Spleen (tissue), 7 donors: ENCODE results near the gene CPED1.

Experiments
- CTCF ChIP-seq, 11 experiments: fragments of 200-600 bp in 7 of 11; fragments of 450-650 bp in 4 of 11; sonication (generic) in 4 of 11; IDR thresholded peaks in 8 of 11; conservative IDR thresholded peaks in 3 of 11; 1 replicate in 7 of 11; 2 replicates in 4 of 11; pipeline versions ENCODE4 v1.4.0 to v1.8.0; 2016 to 2021; ENCODE audit warnings: antibody characterized with exemption in 11 of 11, inconsistent platforms in 4 of 11, mild to moderate bottlenecking in 1 of 11
- POLR2A ChIP-seq, 3 donors: fragments of 450-650 bp; IDR thresholded peaks; one replicate each; pipeline ENCODE4 v1.5.1; 2017; ENCODE audit warnings: antibody characterized with exemption in 3 of 3, mild to moderate bottlenecking in 1 of 3
- POLR2AphosphoS5 ChIP-seq, 3 donors: sonication (generic); formaldehyde crosslinking; IDR thresholded peaks; one replicate each; pipeline ENCODE4 v1.5.1; 2017; ENCODE audit warnings: antibody characterized with exemption in 3 of 3
- donor health status: DM: no; HTN: no; CAD: no; lungs with moderate emphysema.
- donor health status: DM: no; HTN: no; CAD: no.
- donor health status: DM: no; HTN: no; CAD: no.

- TF ChIP-seq CTCF (IDR thresholded peaks at IDR 0.05 in 8 of 11, conservative IDR thresholded peaks at IDR 0.05 in 3 of 11), result no peak
- TF ChIP-seq POLR2AphosphoS5 (IDR thresholded peaks at IDR 0.05), result no peak
- no peak for TF ChIP-seq POLR2A (IDR thresholded peaks at IDR 0.05)
Observed at GRCh38 chr7:121139427-121139826, 150.9 kb downstream of the CPED1 start.
